BE2C (cell line): ENCODE data around the gene KCNQ5.

Source experiments
- DNase-seq: peaks from one replicate; pipeline ENCODE4 v3.0.0-alpha.2; 2020
- H3K27me3 ChIP-seq: fragments of 250-450 bp; sonication (Bioruptor Pico); 2 replicates; pipeline ENCODE4 v1.5.1; 2020; ENCODE audit warnings: mild to moderate bottlenecking
- H3K36me3 ChIP-seq: fragments of 250-450 bp; sonication (Bioruptor Pico); 2 replicates; pipeline ENCODE4 v1.5.1; 2020; ENCODE audit warnings: mild to moderate bottlenecking
- H3K4me1 ChIP-seq: fragments of 250-450 bp; sonication (Bioruptor Pico); 2 replicates; pipeline ENCODE4 v1.5.1; 2020
- H3K4me3 ChIP-seq: 2 replicates; pipeline ENCODE4 v1.5.1; 2011; ENCODE audit warnings: low read depth, low read length
- H3K9me3 ChIP-seq: fragments of 250-450 bp; sonication (Bioruptor Pico); 2 replicates; pipeline ENCODE4 v1.5.1; 2020
- CTCF ChIP-seq: IDR thresholded peaks from 2 replicates; pipeline ENCODE4 v1.5.1; 2012; ENCODE audit warnings: mild to moderate bottlenecking, low read depth, low read length

Gene KCNQ5

GRCh38 chr6:72916906-72917305 is 295.0 kb downstream of the KCNQ5 start:
- TF ChIP-seq CTCF, result no peak
- Histone ChIP-seq H3K4me3 (no peak overlapping the region), H3K4me1 (no peaks in the 10 kb centered on the region), H3K36me3 (no peaks in the 10 kb centered on the region), H3K9me3 (no peaks in the 10 kb centered on the region), H3K27me3 (no peaks in the 10 kb centered on the region; the same call in 1 of the 2 replicates)
- no peak for DNase-seq

GRCh38 chr6:72922401-72922800 is 300.5 kb downstream of the KCNQ5 start:
- Histone ChIP-seq H3K36me3 (no peaks in the 10 kb centered on the region), H3K9me3 (no peaks in the 10 kb centered on the region), H3K4me3 (no peak overlapping the region), H3K4me1 (no peaks in the 10 kb centered on the region), H3K27me3 (no peaks in the 10 kb centered on the region; the same call in 1 of the 2 replicates)
- no peak for DNase-seq
- TF ChIP-seq CTCF, result no peak

- Histone ChIP-seq H3K36me3 (no peaks in the 10 kb centered on the region), H3K9me3 (no peaks in the 10 kb centered on the region), H3K4me1 (no peaks in the 10 kb centered on the region), H3K27me3 (no peaks in the 10 kb centered on the region), H3K4me3 (no peak overlapping the region)
- no peak for TF ChIP-seq CTCF
- DNase-seq, result no peak
Measured at GRCh38 chr6:72925136-72925535, 303.3 kb downstream of the KCNQ5 start.

- H3K9me3 ChIP-seq, result no peaks in the 10 kb centered on the region
- no peak overlapping the region for H3K4me3 ChIP-seq
- no peak for TF ChIP-seq CTCF
- no peaks in the 10 kb centered on the region for H3K4me1 ChIP-seq
- no peaks in the 10 kb centered on the region for H3K36me3 ChIP-seq
- DNase-seq, result no peak
- H3K27me3 ChIP-seq, result no peaks in the 10 kb centered on the region
Measured at GRCh38 chr6:72930556-72931132, 308.8 kb downstream of the KCNQ5 start.

- no peaks in the 10 kb centered on the region for H3K9me3 ChIP-seq
- no peaks in the 10 kb centered on the region for H3K27me3 ChIP-seq
- no peak for TF ChIP-seq CTCF
- no peak for DNase-seq
- no peaks in the 10 kb centered on the region for H3K4me1 ChIP-seq
- H3K36me3 ChIP-seq, result no peaks in the 10 kb centered on the region
- no peak overlapping the region for H3K4me3 ChIP-seq
Measured at GRCh38 chr6:72931325-72931887, 309.5 kb downstream of the KCNQ5 start.

GRCh38 chr6:72933233-72933632 is 311.4 kb downstream of the KCNQ5 start:
- H3K27me3 ChIP-seq, result no peaks in the 10 kb centered on the region
- no peak for TF ChIP-seq CTCF
- no peaks in the 10 kb centered on the region for H3K4me1 ChIP-seq
- no peaks in the 10 kb centered on the region for H3K9me3 ChIP-seq
- H3K36me3 ChIP-seq, result no peaks in the 10 kb centered on the region
- DNase-seq, result no peak
- H3K4me3 ChIP-seq, result no peak overlapping the region
